HCT116 (cell line): ENCODE results near the gene MAML2. TPM values are rescaled to one million over a fixed set of nuclear protein-coding genes. Genes with fewer than 3 reads are reported as not detected.

Experiments
- ATAC-seq: fragments of 200-7000 bp; cut with Tn5 transposase; 2 replicates; pipeline ENCODE4 v1.9.1; 2020; ENCODE audit warnings: mild to moderate bottlenecking, moderate library complexity
- BruUV-seq: library from RNA; stranded (reverse); fragments of 400-500 nt; replicated peaks from 2 replicates; lab custom pipeline; 2021; lab: Mats Ljungman, UMichigan
- CTCF ChIA-PET: fragments of 300-600 bp; sonication (Branson Sonifier 250); formaldehyde crosslinking; loops from one replicate; lab custom pipeline; 2021; ENCODE audit warnings: antibody characterized with exemption; lab: Charles Lee
- POLR2A ChIA-PET: fragments of 300-600, 350-600 bp; sonication (Branson Sonifier 250); formaldehyde crosslinking; loops from one replicate; lab custom pipeline; 2021; ENCODE audit warnings: antibody characterized with exemption; lab: Charles Lee
- RAD21 ChIA-PET, 2 experiments: fragments of 300-600 bp; sonication (Branson Sonifier 250); formaldehyde crosslinking; loops; one replicate each; lab custom pipeline; 2023; ENCODE audit warnings: low total read pairs in 2 of 2; ENCODE audit not compliant: uncharacterized antibody in 2 of 2, unreplicated experiment in 2 of 2, low non-redundant PET in 1 of 2; lab: Charles Lee
- DNase-seq: peaks from one replicate; pipeline ENCODE4 v3.0.0-alpha.2; 2010; ENCODE audit warnings: low read depth, low spot score
- H2AFZ ChIP-seq: fragments of 200-600 bp; shearing (Covaris generic), sonication (generic); 2 replicates; pipeline ENCODE4 v1.6.1; 2017; ENCODE audit warnings: low read depth, mixed run types, mixed read lengths, antibody characterized with exemption, low read length; ENCODE audit not compliant: poor library complexity, severe bottlenecking
- H3K27ac ChIP-seq: 2 replicates; pipeline ENCODE4 v1.5.1; 2012; ENCODE audit warnings: low read depth, low read length
- H3K27me3 ChIP-seq: fragments of 200-600 bp; sonication (generic); 2 replicates; pipeline ENCODE4 v1.6.1; 2016; ENCODE audit warnings: mixed run types, low read length, mixed read lengths; ENCODE audit not compliant: insufficient read depth
- H3K36me3 ChIP-seq, 2 experiments: fragments of 200-500 bp in 1 of 2; fragments of 200-600 bp in 1 of 2; sonication (Bioruptor generic) in 1 of 2; sonication (generic) in 1 of 2; 2 replicates each; pipeline versions ENCODE4 v1.5.1 to v1.6.1; 2014 to 2016; ENCODE audit warnings: low read length in 2 of 2, inconsistent platforms in 1 of 2, mixed read lengths in 1 of 2, mixed run types in 1 of 2; ENCODE audit not compliant: insufficient read depth in 2 of 2, control insufficient read depth in 1 of 2
- H3K4me1 ChIP-seq, 2 experiments: fragments of 200-600 bp in 1 of 2; sonication (generic) in 1 of 2; 2 replicates each; pipeline versions ENCODE4 v1.5.1 to v1.6.1; 2012 to 2017; ENCODE audit warnings: low read length in 2 of 2, inconsistent platforms in 1 of 2, mild to moderate bottlenecking in 1 of 2, mixed read lengths in 1 of 2, mixed run types in 1 of 2, moderate library complexity in 1 of 2; ENCODE audit not compliant: insufficient read depth in 2 of 2, control insufficient read depth in 1 of 2
- H3K4me2 ChIP-seq: fragments of 200-600 bp; sonication (generic); 2 replicates; pipeline ENCODE4 v1.6.1; 2017; ENCODE audit warnings: mixed run types, low read length, mixed read lengths
- H3K4me3 ChIP-seq, 2 experiments: fragments of 200-600 bp in 1 of 2; sonication (generic) in 1 of 2; replicated peaks in 1 of 2; 2 replicates each; pipeline ENCODE4 v1.5.1; 2011 to 2016; ENCODE audit warnings: low read length in 2 of 2, control low read depth in 1 of 2, low read depth in 1 of 2, mild to moderate bottlenecking in 1 of 2, mixed read lengths in 1 of 2, mixed run types in 1 of 2
- H3K79me2 ChIP-seq: fragments of 200-600 bp; sonication (generic); 2 replicates; pipeline ENCODE4 v1.6.1; 2017; ENCODE audit warnings: mild to moderate bottlenecking, mixed run types, low read length, moderate library complexity, mixed read lengths; ENCODE audit not compliant: insufficient read depth
- H3K9ac ChIP-seq: fragments of 200-600 bp; sonication (generic); 2 replicates; pipeline ENCODE4 v1.6.1; 2016; ENCODE audit warnings: low read length, mixed read lengths
- H3K9me2 ChIP-seq: fragments of 200-600 bp; sonication (generic), shearing (Covaris generic); 2 replicates; pipeline ENCODE4 v1.6.1; 2017; ENCODE audit warnings: mixed run types, mild to moderate bottlenecking, moderate library complexity; ENCODE audit not compliant: insufficient read depth
- H3K9me3 ChIP-seq, 2 experiments: fragments of 200-500 bp in 1 of 2; fragments of 200-600 bp in 1 of 2; sonication (Bioruptor generic) in 1 of 2; sonication (generic) in 1 of 2; 2 replicates each; pipeline ENCODE4 v1.6.1; 2014 to 2017; ENCODE audit warnings: low read length in 2 of 2, mixed read lengths in 2 of 2, inconsistent platforms in 1 of 2, low read depth in 1 of 2, mild to moderate bottlenecking in 1 of 2, mixed run types in 1 of 2, moderate library complexity in 1 of 2; ENCODE audit not compliant: control insufficient read depth in 1 of 2, insufficient read depth in 1 of 2
- H4K20me1 ChIP-seq: fragments of 200-600 bp; sonication (generic), shearing (Covaris generic); 2 replicates; pipeline ENCODE4 v1.6.1; 2017; ENCODE audit warnings: mixed run types, mild to moderate bottlenecking, moderate library complexity; ENCODE audit not compliant: insufficient read depth
- ELF1 ChIP-seq: IDR thresholded peaks from 2 replicates; pipeline ENCODE4 v1.6.1; 2012; ENCODE audit warnings: low read depth, borderline replicate concordance
- JUND ChIP-seq: IDR thresholded peaks from 2 replicates; pipeline ENCODE4 v1.6.1; 2012
- POLR2A ChIP-seq: IDR thresholded peaks from 2 replicates; pipeline ENCODE4 v1.7.0; 2011; ENCODE audit warnings: borderline replicate concordance; ENCODE audit not compliant: insufficient read depth, insufficient read length; ENCODE audit errors: extremely low read depth
- YY1 ChIP-seq: IDR thresholded peaks from 2 replicates; pipeline ENCODE4 v1.6.1; 2011; ENCODE audit warnings: low read length, low read depth, moderate library complexity, mild to moderate bottlenecking; ENCODE audit not compliant: insufficient replicate concordance; ENCODE audit errors: extremely low read depth
- intact Hi-C: fragments of 100-400 bp; cut with micrococcal nuclease; formaldehyde crosslinking; loops from 2 replicates; pipeline ENCODE4 v1.10.0; 2022
- total RNA-seq: library from RNA; stranded (reverse); gene quantifications from one replicate; pipeline ENCODE4 v1.2.1, GENCODE V29; 2021; ENCODE audit not compliant: unreplicated experiment
- TF ChIP-seq, protein P1 (sequence below), 3 experiments: fragments of 200-600 bp in 1 of 3; sonication (generic) in 1 of 3; IDR thresholded peaks in 2 of 3; conservative IDR thresholded peaks in 1 of 3; 2 replicates each; pipeline ENCODE4 v1.5.1; 2012 to 2017; ENCODE audit warnings: low read depth in 2 of 3, low read length in 2 of 3, antibody characterized with exemption in 1 of 3, borderline replicate concordance in 1 of 3, control low read depth in 1 of 3, mild to moderate bottlenecking in 1 of 3, mixed read lengths in 1 of 3, mixed run types in 1 of 3, moderate library complexity in 1 of 3; ENCODE audit not compliant: insufficient read depth in 1 of 3
- TF ChIP-seq, protein P2 (sequence below): IDR thresholded peaks from 2 replicates; pipeline ENCODE4 v1.6.1; 2012; ENCODE audit warnings: low read depth

MAML2 gene
- total RNA-seq, 1 experiment from 2014 or later = 2.6 TPM

DNA sequence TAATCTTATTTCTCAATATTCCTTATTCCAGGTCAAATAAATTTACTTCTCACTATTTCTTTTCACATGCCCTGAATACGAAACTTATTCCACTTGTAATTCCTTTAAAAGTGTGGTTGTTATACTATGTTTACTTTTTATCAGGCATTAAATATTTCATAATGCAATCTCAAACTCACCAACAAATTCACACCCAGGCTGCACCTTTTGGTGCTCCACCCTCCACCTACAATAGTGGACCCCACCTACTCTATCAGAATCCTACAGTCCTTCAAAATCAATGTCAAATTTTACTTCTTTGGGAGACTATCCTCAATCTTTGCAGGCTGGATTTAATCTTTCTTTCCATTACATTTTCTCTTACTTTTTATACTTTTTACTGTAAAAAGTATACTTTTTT is 353.2 kb downstream of the MAML2 start:
- Histone ChIP-seq H3K9me2 (no peaks in the 10 kb centered on the region), H3K27ac (no peak overlapping the region), H3K4me2 (no peak overlapping the region), H3K27me3 (no peaks in the 10 kb centered on the region), H3K36me3 (no peaks in the 10 kb centered on the region), H3K4me1 (peaks cover 11 to 12% of the 10 kb centered on the region in 2 experiments), H3K79me2 (no peaks in the 10 kb centered on the region), H4K20me1 (no peaks in the 10 kb centered on the region), H2AFZ (no peak overlapping the region), H3K9me3 (no peaks in the 10 kb centered on the region), H3K4me3 (no peak overlapping the region), H3K9ac (no peak overlapping the region)
- ATAC-seq (no peak), DNase-seq (no peak)
- ChIA-PET RAD21 (no interaction called here), CTCF (no interaction called here), POLR2A (no interaction called here)
- BruUV-seq = no TSS peak
- intact Hi-C loops = no loop called here
- TF ChIP-seq, protein P1, sequence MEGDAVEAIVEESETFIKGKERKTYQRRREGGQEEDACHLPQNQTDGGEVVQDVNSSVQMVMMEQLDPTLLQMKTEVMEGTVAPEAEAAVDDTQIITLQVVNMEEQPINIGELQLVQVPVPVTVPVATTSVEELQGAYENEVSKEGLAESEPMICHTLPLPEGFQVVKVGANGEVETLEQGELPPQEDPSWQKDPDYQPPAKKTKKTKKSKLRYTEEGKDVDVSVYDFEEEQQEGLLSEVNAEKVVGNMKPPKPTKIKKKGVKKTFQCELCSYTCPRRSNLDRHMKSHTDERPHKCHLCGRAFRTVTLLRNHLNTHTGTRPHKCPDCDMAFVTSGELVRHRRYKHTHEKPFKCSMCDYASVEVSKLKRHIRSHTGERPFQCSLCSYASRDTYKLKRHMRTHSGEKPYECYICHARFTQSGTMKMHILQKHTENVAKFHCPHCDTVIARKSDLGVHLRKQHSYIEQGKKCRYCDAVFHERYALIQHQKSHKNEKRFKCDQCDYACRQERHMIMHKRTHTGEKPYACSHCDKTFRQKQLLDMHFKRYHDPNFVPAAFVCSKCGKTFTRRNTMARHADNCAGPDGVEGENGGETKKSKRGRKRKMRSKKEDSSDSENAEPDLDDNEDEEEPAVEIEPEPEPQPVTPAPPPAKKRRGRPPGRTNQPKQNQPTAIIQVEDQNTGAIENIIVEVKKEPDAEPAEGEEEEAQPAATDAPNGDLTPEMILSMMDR (IDR thresholded peaks at IDR 0.05 in 2 of 3, conservative IDR thresholded peaks at IDR 0.05 in 1 of 3; ENCODE audit: borderline replicate concordance in 1 of 3, insufficient read depth in 1 of 3, low read depth in 2 of 3, low read length in 2 of 3) = no peak
- TF ChIP-seq, protein P2, sequence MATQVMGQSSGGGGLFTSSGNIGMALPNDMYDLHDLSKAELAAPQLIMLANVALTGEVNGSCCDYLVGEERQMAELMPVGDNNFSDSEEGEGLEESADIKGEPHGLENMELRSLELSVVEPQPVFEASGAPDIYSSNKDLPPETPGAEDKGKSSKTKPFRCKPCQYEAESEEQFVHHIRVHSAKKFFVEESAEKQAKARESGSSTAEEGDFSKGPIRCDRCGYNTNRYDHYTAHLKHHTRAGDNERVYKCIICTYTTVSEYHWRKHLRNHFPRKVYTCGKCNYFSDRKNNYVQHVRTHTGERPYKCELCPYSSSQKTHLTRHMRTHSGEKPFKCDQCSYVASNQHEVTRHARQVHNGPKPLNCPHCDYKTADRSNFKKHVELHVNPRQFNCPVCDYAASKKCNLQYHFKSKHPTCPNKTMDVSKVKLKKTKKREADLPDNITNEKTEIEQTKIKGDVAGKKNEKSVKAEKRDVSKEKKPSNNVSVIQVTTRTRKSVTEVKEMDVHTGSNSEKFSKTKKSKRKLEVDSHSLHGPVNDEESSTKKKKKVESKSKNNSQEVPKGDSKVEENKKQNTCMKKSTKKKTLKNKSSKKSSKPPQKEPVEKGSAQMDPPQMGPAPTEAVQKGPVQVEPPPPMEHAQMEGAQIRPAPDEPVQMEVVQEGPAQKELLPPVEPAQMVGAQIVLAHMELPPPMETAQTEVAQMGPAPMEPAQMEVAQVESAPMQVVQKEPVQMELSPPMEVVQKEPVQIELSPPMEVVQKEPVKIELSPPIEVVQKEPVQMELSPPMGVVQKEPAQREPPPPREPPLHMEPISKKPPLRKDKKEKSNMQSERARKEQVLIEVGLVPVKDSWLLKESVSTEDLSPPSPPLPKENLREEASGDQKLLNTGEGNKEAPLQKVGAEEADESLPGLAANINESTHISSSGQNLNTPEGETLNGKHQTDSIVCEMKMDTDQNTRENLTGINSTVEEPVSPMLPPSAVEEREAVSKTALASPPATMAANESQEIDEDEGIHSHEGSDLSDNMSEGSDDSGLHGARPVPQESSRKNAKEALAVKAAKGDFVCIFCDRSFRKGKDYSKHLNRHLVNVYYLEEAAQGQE = no peak
- no peak for TF ChIP-seq YY1
- TF ChIP-seq ELF1 = no peak
- TF ChIP-seq POLR2A = no peak
- TF ChIP-seq JUND = no peak
